Measurements from ENCODE around the gene CACNA2D3.

CACNA2D3 gene

GRCh38 chr3:54530091-54530490, 407.7 kb downstream of the CACNA2D3 start:
- Histone ChIP-seq H3K27me3 (ENCODE audit: control insufficient read depth, insufficient read depth, low read length) (no peaks in the 10 kb centered on the region), H3K4me1 (ENCODE audit: control insufficient read depth, insufficient read depth, low read length) (no peaks in the 10 kb centered on the region), H3K27ac (ENCODE audit: low read depth, low read length) (no peak overlapping the region), H3K9me3 (ENCODE audit: control insufficient read depth, insufficient read depth, low read length) (no peaks in the 10 kb centered on the region), H3K4me3 (ENCODE audit: low read depth, low read length) (no peak overlapping the region), H3K36me3 (ENCODE audit: control insufficient read depth, insufficient read depth, low read length) (no peaks in the 10 kb centered on the region), H3K9ac (ENCODE audit: low read depth, low read length) (no peak overlapping the region)

- H3K4me1 ChIP-seq (ENCODE audit: control insufficient read depth, insufficient read depth, low read length): no peaks in the 10 kb centered on the region
- H3K4me3 ChIP-seq (ENCODE audit: low read depth, low read length): no peak overlapping the region
- no peak overlapping the region for H3K27ac ChIP-seq (ENCODE audit: low read depth, low read length)
- H3K9ac ChIP-seq (ENCODE audit: low read depth, low read length): no peak overlapping the region
- no peaks in the 10 kb centered on the region for H3K27me3 ChIP-seq (ENCODE audit: control insufficient read depth, insufficient read depth, low read length)
- no peaks in the 10 kb centered on the region for H3K36me3 ChIP-seq (ENCODE audit: control insufficient read depth, insufficient read depth, low read length)
- H3K9me3 ChIP-seq (ENCODE audit: control insufficient read depth, insufficient read depth, low read length): no peaks in the 10 kb centered on the region
These were observed 408.6 kb downstream of the CACNA2D3 start for GRCh38 chr3:54530944-54531343.

DNA sequence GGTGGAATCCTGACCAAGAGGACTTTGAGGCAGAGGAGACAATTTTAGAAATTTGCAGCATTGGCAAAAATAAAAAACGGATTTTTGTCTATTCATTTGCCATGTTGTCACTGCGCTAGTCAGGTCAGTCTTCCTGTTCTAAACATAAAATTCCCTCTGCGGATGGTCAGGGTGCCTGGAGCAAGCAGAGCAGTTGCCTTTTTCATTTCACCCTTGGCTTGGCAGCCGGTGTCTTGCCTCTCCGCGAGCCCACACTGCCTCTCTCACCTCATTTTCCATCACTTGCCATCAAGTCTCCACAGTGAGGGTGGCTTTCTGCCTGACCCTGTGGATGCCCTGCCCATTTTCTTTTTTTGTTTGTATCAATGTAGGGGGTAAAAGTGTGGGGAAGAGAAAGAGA, 409.4 kb downstream of the CACNA2D3 start:
- Histone ChIP-seq H3K36me3 (ENCODE audit: control insufficient read depth, insufficient read depth, low read length) (no peaks in the 10 kb centered on the region), H3K27me3 (ENCODE audit: control insufficient read depth, insufficient read depth, low read length) (no peaks in the 10 kb centered on the region), H3K4me3 (ENCODE audit: low read depth, low read length) (no peak overlapping the region), H3K9ac (ENCODE audit: low read depth, low read length) (no peak overlapping the region), H3K9me3 (ENCODE audit: control insufficient read depth, insufficient read depth, low read length) (no peaks in the 10 kb centered on the region), H3K4me1 (ENCODE audit: control insufficient read depth, insufficient read depth, low read length) (no peaks in the 10 kb centered on the region), H3K27ac (ENCODE audit: low read depth, low read length) (no peak overlapping the region)

DNA sequence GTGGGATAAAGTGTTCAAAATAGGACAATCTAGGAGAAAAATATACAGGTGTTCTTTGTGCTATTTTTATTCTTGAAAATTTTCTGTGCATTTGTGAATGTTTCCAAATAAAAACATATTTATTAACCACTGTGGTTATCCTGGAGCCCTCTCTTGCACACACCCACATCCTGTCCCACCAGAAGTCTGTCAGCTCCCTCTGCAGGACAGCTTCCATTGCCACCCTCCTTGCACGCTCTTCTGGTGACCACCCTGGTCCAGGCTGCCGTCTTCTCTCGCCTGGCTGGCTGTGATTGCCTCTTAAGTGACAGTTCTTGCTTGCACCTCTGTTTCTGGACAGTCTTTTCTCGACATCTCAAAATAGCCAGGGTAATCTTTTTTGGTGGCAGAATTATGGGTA, 411.5 kb downstream of the CACNA2D3 start:
- Histone ChIP-seq H3K9me3 (ENCODE audit: control insufficient read depth, insufficient read depth, low read length) (no peaks in the 10 kb centered on the region), H3K27me3 (ENCODE audit: control insufficient read depth, insufficient read depth, low read length) (no peaks in the 10 kb centered on the region), H3K27ac (ENCODE audit: low read depth, low read length) (no peak overlapping the region), H3K9ac (ENCODE audit: low read depth, low read length) (no peak overlapping the region), H3K4me3 (ENCODE audit: low read depth, low read length) (no peak overlapping the region), H3K36me3 (ENCODE audit: control insufficient read depth, insufficient read depth, low read length) (no peaks in the 10 kb centered on the region), H3K4me1 (ENCODE audit: control insufficient read depth, insufficient read depth, low read length) (no peaks in the 10 kb centered on the region)

GRCh38 chr3:54535619-54536018, 413.3 kb downstream of the CACNA2D3 start:
- no peaks in the 10 kb centered on the region for H3K9me3 ChIP-seq (ENCODE audit: control insufficient read depth, insufficient read depth, low read length)
- H3K36me3 ChIP-seq (ENCODE audit: control insufficient read depth, insufficient read depth, low read length): no peaks in the 10 kb centered on the region
- no peak overlapping the region for H3K4me3 ChIP-seq (ENCODE audit: low read depth, low read length)
- no peak overlapping the region for H3K9ac ChIP-seq (ENCODE audit: low read depth, low read length)
- no peaks in the 10 kb centered on the region for H3K4me1 ChIP-seq (ENCODE audit: control insufficient read depth, insufficient read depth, low read length)
- H3K27me3 ChIP-seq (ENCODE audit: control insufficient read depth, insufficient read depth, low read length): no peaks in the 10 kb centered on the region
- no peak overlapping the region for H3K27ac ChIP-seq (ENCODE audit: low read depth, low read length)

- Histone ChIP-seq H3K9me3 (ENCODE audit: control insufficient read depth, insufficient read depth, low read length) (no peaks in the 10 kb centered on the region), H3K27me3 (ENCODE audit: control insufficient read depth, insufficient read depth, low read length) (no peaks in the 10 kb centered on the region), H3K27ac (ENCODE audit: low read depth, low read length) (no peak overlapping the region), H3K36me3 (ENCODE audit: control insufficient read depth, insufficient read depth, low read length) (no peaks in the 10 kb centered on the region), H3K9ac (ENCODE audit: low read depth, low read length) (no peak overlapping the region), H3K4me1 (ENCODE audit: control insufficient read depth, insufficient read depth, low read length) (no peaks in the 10 kb centered on the region), H3K4me3 (ENCODE audit: low read depth, low read length) (no peak overlapping the region)
These were observed 414.1 kb downstream of the CACNA2D3 start for GRCh38 chr3:54536450-54536849.

DNA sequence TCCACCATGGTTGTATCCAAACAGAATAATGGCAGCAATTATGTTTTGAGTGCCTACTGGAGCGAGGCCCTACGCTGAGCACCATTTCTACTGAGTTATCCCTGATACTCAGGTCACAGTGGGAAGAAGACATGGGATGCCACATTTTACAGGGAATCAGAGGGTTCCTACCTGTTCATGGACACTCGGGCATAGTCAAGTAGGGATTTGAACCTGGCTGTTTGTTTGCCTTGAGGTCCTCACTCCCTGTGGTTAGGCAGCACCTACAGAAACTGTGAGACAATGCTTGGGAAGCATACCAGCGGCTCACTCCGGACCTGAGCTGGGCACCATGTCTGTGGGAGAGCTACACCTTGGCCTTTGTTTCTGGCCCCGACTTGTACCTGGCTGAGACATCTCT, 415.2 kb downstream of the CACNA2D3 start:
- H3K9me3 ChIP-seq (ENCODE audit: control insufficient read depth, insufficient read depth, low read length): no peaks in the 10 kb centered on the region
- H3K4me3 ChIP-seq (ENCODE audit: low read depth, low read length): no peak overlapping the region
- H3K27me3 ChIP-seq (ENCODE audit: control insufficient read depth, insufficient read depth, low read length): no peaks in the 10 kb centered on the region
- H3K36me3 ChIP-seq (ENCODE audit: control insufficient read depth, insufficient read depth, low read length): no peaks in the 10 kb centered on the region
- H3K9ac ChIP-seq (ENCODE audit: low read depth, low read length): no peak overlapping the region
- H3K27ac ChIP-seq (ENCODE audit: low read depth, low read length): no peak overlapping the region
- no peaks in the 10 kb centered on the region for H3K4me1 ChIP-seq (ENCODE audit: control insufficient read depth, insufficient read depth, low read length)

- Histone ChIP-seq H3K9me3 (ENCODE audit: control insufficient read depth, insufficient read depth, low read length) (no peaks in the 10 kb centered on the region), H3K36me3 (ENCODE audit: control insufficient read depth, insufficient read depth, low read length) (no peaks in the 10 kb centered on the region), H3K27me3 (ENCODE audit: control insufficient read depth, insufficient read depth, low read length) (no peaks in the 10 kb centered on the region), H3K4me3 (ENCODE audit: low read depth, low read length) (no peak overlapping the region), H3K27ac (ENCODE audit: low read depth, low read length) (no peak overlapping the region), H3K9ac (ENCODE audit: low read depth, low read length) (no peak overlapping the region), H3K4me1 (ENCODE audit: control insufficient read depth, insufficient read depth, low read length) (no peaks in the 10 kb centered on the region)
These were observed 416.0 kb downstream of the CACNA2D3 start for GRCh38 chr3:54538346-54538745.

GRCh38 chr3:54541369-54541768, 419.0 kb downstream of the CACNA2D3 start:
- Histone ChIP-seq H3K27ac (ENCODE audit: low read depth, low read length) (no peak overlapping the region), H3K9ac (ENCODE audit: low read depth, low read length) (no peak overlapping the region), H3K9me3 (ENCODE audit: control insufficient read depth, insufficient read depth, low read length) (no peaks in the 10 kb centered on the region), H3K4me3 (ENCODE audit: low read depth, low read length) (no peak overlapping the region), H3K4me1 (ENCODE audit: control insufficient read depth, insufficient read depth, low read length) (no peaks in the 10 kb centered on the region), H3K36me3 (ENCODE audit: control insufficient read depth, insufficient read depth, low read length) (no peaks in the 10 kb centered on the region), H3K27me3 (ENCODE audit: control insufficient read depth, insufficient read depth, low read length) (no peaks in the 10 kb centered on the region)

DNA sequence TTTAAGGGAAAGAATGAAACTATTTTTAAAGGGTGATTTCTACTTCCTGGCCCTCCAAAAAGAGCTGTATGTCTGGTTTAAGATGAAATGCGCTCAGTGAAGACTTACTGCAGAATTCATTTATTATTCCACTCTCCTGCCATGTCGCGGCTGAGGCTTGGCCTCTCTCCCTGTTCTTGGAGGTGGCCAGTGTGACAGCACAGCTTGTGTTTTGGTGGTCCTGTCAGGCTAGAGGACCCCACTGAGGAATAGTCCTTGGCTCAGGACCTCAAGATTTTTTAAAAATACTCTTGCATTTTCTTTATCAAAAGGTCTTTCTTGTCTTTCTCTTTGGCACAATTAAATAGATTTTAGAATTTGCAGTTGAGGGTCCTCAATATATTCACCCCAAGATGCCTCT, 421.1 kb downstream of the CACNA2D3 start:
- Histone ChIP-seq H3K4me1 (ENCODE audit: control insufficient read depth, insufficient read depth, low read length) (no peaks in the 10 kb centered on the region), H3K27me3 (ENCODE audit: control insufficient read depth, insufficient read depth, low read length) (no peaks in the 10 kb centered on the region), H3K9me3 (ENCODE audit: control insufficient read depth, insufficient read depth, low read length) (no peaks in the 10 kb centered on the region), H3K36me3 (ENCODE audit: control insufficient read depth, insufficient read depth, low read length) (no peaks in the 10 kb centered on the region), H3K27ac (ENCODE audit: low read depth, low read length) (no peak overlapping the region), H3K9ac (ENCODE audit: low read depth, low read length) (no peak overlapping the region), H3K4me3 (ENCODE audit: low read depth, low read length) (no peak overlapping the region)

DNA sequence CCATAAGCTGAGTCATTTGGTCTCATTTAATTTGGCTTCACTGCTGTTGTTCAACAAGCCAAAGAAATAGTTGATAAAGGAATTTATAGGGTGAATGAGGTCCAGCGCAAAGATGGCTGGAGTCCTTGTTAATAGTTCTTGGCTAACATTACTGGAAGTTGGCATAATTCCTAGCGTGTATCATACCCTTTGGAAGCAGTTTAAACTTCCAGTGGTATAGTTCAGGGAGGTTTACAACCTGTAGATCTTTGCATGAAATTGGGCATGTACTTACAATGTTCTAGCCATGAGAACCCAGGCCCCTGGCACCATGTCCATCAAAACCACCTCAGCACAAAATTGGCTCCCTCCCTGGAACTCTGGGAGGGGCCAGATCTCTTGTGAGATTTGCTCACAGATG, 424.7 kb downstream of the CACNA2D3 start:
- Histone ChIP-seq H3K27me3 (ENCODE audit: control insufficient read depth, insufficient read depth, low read length) (no peaks in the 10 kb centered on the region), H3K27ac (ENCODE audit: low read depth, low read length) (no peak overlapping the region), H3K9ac (ENCODE audit: low read depth, low read length) (no peak overlapping the region), H3K4me1 (ENCODE audit: control insufficient read depth, insufficient read depth, low read length) (no peaks in the 10 kb centered on the region), H3K36me3 (ENCODE audit: control insufficient read depth, insufficient read depth, low read length) (no peaks in the 10 kb centered on the region), H3K4me3 (ENCODE audit: low read depth, low read length) (no peak overlapping the region), H3K9me3 (ENCODE audit: control insufficient read depth, insufficient read depth, low read length) (no peaks in the 10 kb centered on the region)

DNA sequence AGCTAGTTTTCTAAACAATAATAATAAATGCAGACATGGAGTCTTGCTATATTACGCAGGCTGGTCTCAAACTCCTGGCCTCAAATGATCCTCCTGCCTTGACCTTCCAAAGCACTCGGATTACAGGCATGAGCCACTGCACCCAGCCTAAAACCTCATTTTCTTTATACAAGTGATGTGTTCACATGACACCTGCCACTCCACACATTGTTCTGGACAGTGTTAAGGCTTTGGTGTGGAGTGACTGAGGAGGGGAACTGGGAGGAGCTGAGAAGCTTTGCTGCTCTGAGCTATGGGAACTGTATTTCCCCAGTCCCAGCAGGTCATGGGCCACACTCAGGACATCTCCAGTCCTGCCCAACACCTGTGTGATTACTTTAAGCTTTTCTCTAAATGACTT, 425.5 kb downstream of the CACNA2D3 start:
- Histone ChIP-seq H3K9ac (ENCODE audit: low read depth, low read length) (no peak overlapping the region), H3K36me3 (ENCODE audit: control insufficient read depth, insufficient read depth, low read length) (no peaks in the 10 kb centered on the region), H3K27ac (ENCODE audit: low read depth, low read length) (no peak overlapping the region)

More for the DNA sequence above, 425.5 kb downstream of the CACNA2D3 start:
- Histone ChIP-seq H3K9me3 (ENCODE audit: control insufficient read depth, insufficient read depth, low read length) (no peaks in the 10 kb centered on the region), H3K4me3 (ENCODE audit: low read depth, low read length) (no peak overlapping the region), H3K4me1 (ENCODE audit: control insufficient read depth, insufficient read depth, low read length) (no peaks in the 10 kb centered on the region), H3K27me3 (ENCODE audit: control insufficient read depth, insufficient read depth, low read length) (no peaks in the 10 kb centered on the region)
